ENCODE results near the gene TBC1D22A. TPM values are rescaled to one million over a fixed set of nuclear protein-coding genes. Genes with fewer than 3 reads are reported as not detected.

TBC1D22A gene
- polyA plus RNA-seq, 1 donor from 2014 or later = 9.3 TPM

DNA sequence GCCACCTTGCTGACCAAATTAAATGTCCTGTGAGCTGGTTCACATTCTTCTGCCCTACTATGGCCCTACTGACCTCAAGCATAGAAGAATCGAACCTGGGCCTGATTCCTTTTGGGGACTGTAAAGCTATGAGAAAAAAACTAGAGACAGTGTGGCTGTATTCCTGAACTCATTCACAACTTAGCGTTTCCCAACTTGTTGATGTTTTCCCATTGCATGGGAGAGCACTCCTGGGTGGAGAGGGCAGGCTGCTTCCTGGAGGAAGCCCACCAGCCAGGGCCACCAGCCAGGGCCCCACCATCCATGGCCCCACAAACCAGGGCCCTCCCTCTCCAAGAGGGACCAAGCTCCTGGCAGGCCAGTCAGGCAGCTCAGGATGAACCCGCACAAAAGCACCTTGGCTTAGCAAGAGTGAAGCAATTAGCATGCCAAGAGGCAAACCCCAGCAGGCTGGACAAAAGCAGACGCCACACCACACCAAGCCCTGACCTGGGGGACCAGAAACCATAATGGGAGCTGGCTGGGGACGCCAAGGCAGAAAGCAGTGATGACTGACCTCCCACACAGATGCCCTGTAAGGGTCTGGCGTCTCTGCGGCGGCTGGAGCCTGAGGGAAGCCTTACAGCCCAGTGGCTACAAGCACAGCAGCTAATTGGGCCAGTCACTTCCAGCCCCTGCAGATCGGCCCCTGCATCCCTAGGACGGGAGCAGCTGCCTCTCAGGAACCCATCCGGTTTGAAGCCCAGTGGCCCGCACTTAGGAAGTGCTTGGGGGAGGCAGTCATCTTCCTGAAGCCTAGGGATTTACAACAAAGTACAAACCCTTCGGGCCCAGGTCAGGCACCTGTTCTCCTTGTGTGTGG lies 26.5 kb upstream of the TBC1D22A start (continued):
- TF ChIP-seq TAF1 (IDR thresholded peaks at IDR 0.05; ENCODE audit: low read depth) (no peak), POLR2AphosphoS5 (IDR thresholded peaks at IDR 0.05) (no peak)

DNA sequence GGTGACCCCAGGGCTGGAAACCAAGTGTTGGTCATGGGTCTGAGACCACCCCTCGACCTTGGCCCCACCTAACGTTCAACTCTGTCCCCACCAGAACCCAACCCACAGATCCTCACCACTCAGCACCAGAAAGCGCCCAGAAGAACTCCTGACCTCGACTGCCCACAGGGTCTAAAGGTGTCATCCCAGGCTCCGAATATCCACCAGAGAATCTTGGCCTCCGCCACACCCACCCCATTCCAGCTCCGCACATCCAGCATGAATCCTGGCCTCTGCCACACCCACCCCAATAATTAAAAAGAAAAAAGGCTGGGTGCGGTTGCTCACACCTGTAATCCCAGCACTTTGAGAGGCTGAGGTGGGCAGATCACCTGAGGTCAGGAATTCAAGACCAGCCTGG lies 25.7 kb upstream of the TBC1D22A start:
- Histone ChIP-seq H2AFZ (ENCODE audit: low read depth, low read length) (no peak overlapping the region), H3F3A (ENCODE audit: insufficient read depth, low read length, poor library complexity, severe bottlenecking) (no peaks in the 10 kb centered on the region), H3K4me3 (ENCODE audit: low read length) (peak overlapping the region; percentile 88), H3K4me2 (ENCODE audit: low read length) (peak overlapping the region; percentile 34), H4K20me1 (ENCODE audit: insufficient read depth) (no peaks in the 10 kb centered on the region), H3K9ac (ENCODE audit: low read length) (no peak overlapping the region), H3K9me3 (ENCODE audit: low read length) (no peaks in the 10 kb centered on the region), H3K27me3 (ENCODE audit: insufficient read depth, low read depth, low read length) (no peaks in the 10 kb centered on the region), H3K79me2 (replicated peaks; ENCODE audit: insufficient read depth, low read length) (peaks cover 35% of the 10 kb centered on the region), H3K9me2 (ENCODE audit: insufficient read depth, low read length) (no peaks in the 10 kb centered on the region), H3K27ac (ENCODE audit: low read length) (no peak overlapping the region), H3K36me3 (ENCODE audit: insufficient read depth, low read length) (no peaks in the 10 kb centered on the region)
- no peak for TF ChIP-seq SMC3 (conservative IDR thresholded peaks at IDR 0.05; ENCODE audit: poor library complexity)
- no peak for TF ChIP-seq RAD21 (conservative IDR thresholded peaks at IDR 0.05)
- TF ChIP-seq TAF1 (IDR thresholded peaks at IDR 0.05; ENCODE audit: low read depth) = no peak
- no peak for TF ChIP-seq POLR2AphosphoS5 (IDR thresholded peaks at IDR 0.05)
- TF ChIP-seq EZH2 (IDR thresholded peaks at IDR 0.05; ENCODE audit: borderline replicate concordance, insufficient read depth, low read length, poor library complexity, severe bottlenecking) = no peak
- TF ChIP-seq, protein P1, sequence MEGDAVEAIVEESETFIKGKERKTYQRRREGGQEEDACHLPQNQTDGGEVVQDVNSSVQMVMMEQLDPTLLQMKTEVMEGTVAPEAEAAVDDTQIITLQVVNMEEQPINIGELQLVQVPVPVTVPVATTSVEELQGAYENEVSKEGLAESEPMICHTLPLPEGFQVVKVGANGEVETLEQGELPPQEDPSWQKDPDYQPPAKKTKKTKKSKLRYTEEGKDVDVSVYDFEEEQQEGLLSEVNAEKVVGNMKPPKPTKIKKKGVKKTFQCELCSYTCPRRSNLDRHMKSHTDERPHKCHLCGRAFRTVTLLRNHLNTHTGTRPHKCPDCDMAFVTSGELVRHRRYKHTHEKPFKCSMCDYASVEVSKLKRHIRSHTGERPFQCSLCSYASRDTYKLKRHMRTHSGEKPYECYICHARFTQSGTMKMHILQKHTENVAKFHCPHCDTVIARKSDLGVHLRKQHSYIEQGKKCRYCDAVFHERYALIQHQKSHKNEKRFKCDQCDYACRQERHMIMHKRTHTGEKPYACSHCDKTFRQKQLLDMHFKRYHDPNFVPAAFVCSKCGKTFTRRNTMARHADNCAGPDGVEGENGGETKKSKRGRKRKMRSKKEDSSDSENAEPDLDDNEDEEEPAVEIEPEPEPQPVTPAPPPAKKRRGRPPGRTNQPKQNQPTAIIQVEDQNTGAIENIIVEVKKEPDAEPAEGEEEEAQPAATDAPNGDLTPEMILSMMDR (IDR thresholded peaks at IDR 0.05; ENCODE audit: poor library complexity, severe bottlenecking) = no peak
- TF ChIP-seq MXI1 (conservative IDR thresholded peaks at IDR 0.05; ENCODE audit: poor library complexity, severe bottlenecking) = no peak
- no peak for TF ChIP-seq EP300 (conservative IDR thresholded peaks at IDR 0.05; ENCODE audit: poor library complexity, severe bottlenecking)

DNA sequence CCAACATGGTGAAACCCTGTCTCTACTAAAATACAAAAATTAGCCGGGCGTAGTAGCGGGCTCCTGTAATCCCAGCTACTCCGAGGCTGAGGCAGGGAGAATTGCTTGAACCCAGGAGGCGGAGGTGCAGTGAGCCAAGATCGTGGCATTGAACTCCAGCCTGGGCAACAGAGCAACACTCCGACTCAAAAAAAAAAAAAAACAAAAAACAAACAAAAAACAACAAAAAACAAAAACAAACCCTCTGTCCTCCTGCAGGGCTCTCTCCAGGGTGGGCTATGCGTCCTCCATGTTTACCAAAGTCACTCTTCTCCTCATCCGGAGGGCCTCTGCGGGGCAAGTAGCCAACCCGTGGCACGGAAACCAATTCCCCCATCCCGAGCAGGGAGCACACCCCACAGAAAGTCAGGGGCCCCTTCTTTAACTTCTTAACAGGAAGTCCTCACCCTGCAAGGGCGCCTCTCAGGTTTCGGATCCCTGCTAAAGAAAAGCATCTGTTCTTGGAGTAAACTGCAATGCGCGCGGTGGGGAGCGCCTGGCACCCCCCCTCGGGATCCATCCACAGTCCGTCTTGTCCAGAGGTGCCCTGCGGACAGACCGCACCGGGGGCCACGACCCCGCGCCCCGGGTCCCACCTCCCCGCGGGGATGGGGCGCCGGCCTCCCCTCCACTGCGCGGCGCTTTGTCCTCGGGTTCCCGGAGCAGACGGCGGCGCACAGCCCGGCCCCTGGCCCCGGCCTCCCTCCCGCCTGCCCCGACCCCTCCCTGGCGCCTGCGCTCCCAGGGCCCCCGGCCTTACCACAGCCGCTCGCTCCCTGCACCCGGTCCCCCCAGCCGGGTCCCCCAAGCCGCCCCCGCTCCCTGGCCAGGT lies 25.1 kb upstream of the TBC1D22A start:
- Histone ChIP-seq H3K9me2 (ENCODE audit: insufficient read depth, low read length) (no peaks in the 10 kb centered on the region), H3K27me3 (ENCODE audit: insufficient read depth, low read depth, low read length) (no peaks in the 10 kb centered on the region), H3K4me2 (ENCODE audit: low read length) (peak overlapping the region; percentile 34), H3K27ac (ENCODE audit: low read length) (peak overlapping the region; percentile 52), H4K20me1 (ENCODE audit: insufficient read depth) (no peaks in the 10 kb centered on the region), H3K4me3 (ENCODE audit: low read length) (peak overlapping the region; percentile 88), H3K9me3 (ENCODE audit: low read length) (no peaks in the 10 kb centered on the region), H2AFZ (ENCODE audit: low read depth, low read length) (no peak overlapping the region), H3K9ac (ENCODE audit: low read length) (peak overlapping the region; percentile 85), H3K36me3 (ENCODE audit: insufficient read depth, low read length) (no peaks in the 10 kb centered on the region), H3F3A (ENCODE audit: insufficient read depth, low read length, poor library complexity, severe bottlenecking) (no peaks in the 10 kb centered on the region), H3K79me2 (replicated peaks; ENCODE audit: insufficient read depth, low read length) (peaks cover 35% of the 10 kb centered on the region)
- TF ChIP-seq RAD21 (conservative IDR thresholded peaks at IDR 0.05) = peak; percentile 8
- peak; percentile 36 for TF ChIP-seq MXI1 (conservative IDR thresholded peaks at IDR 0.05; ENCODE audit: poor library complexity, severe bottlenecking)
- TF ChIP-seq, protein P1 (IDR thresholded peaks at IDR 0.05; ENCODE audit: poor library complexity, severe bottlenecking) = peak; percentile 14
- no peak for TF ChIP-seq TAF1 (IDR thresholded peaks at IDR 0.05; ENCODE audit: low read depth)
